Camera-type eye (tissue), 1 donor: ENCODE data around the gene MTCL1. TPM values are rescaled to one million over a fixed set of nuclear protein-coding genes. Genes with fewer than 3 reads are reported as not detected.

Experiments used
- total RNA-seq: library from RNA; depleted of rRNA; stranded (reverse); fragments of >200 nt; gene quantifications from one replicate; pipeline ENCODE4 v1.2.3, GENCODE V29; 2014

The MTCL1 gene
- total RNA-seq: 26.9 TPM

GRCh38 chr18:8705238-8705960 is at the start of gene MTCL1:
TSS of gene MTCL1 (plus strand) at chr18:8705556. CDS start at chr18:8705661, 105 bp downstream.

Other genes starting within 250 kb of the MTCL1 start
- gene RAB12, start 96.1 kb upstream of the MTCL1 start, total RNA-seq: 58.5 TPM